ENCODE data around the gene ANKFN1. TPM values are rescaled to one million over a fixed set of nuclear protein-coding genes. Genes with fewer than 3 reads are reported as not detected.

Gene ANKFN1
- total and polyA plus RNA-seq, 10 of the 15 experiments (the other 5 are each of a cell fraction or from before 2014, with no cell fraction given) = 0.19 TPM; not detected in 9

DNA sequence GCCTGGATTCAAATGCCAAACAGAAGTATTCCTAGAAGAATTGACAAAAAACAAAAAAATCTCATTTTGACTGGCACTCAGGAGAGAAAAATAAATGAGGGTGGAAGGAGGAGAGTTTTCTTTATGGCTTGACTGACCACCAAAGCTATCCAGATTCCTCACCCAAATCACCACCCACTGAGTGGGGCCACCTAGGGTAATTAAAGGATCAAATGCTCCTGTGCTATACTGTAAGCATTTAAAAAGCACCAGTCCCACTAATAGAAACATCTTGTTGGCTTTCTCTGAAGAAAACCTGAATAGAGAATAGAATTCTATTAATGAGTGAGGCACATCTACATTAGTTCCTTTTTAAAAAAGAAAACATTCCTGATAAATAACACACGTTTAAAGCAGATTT lies 163.3 kb downstream of the ANKFN1 start:
- DNase-seq (ENCODE audit: low read depth, low spot score) = no peak
- no peak for ATAC-seq
- Histone ChIP-seq H3K27ac (ENCODE audit: control insufficient read depth, insufficient read depth) (no peak overlapping the region), H3K27me3 (replicated peaks in 1 of 2; ENCODE audit: control insufficient read depth in 2 of 2, insufficient read depth in 2 of 2, low read length in 1 of 2) (0 out of 4 replicates have a peak, but pooled peaks cover 0 to 2% of the 10 kb centered on the region in 2 experiments), H2AFZ (ENCODE audit: control insufficient read depth, low read depth, low read length) (no peak overlapping the region), H4K20me1 (ENCODE audit: control insufficient read depth, insufficient read depth) (no peaks in the 10 kb centered on the region), H3K4me1 (ENCODE audit: control insufficient read depth, insufficient read depth, low read length) (no peaks in the 10 kb centered on the region), H3K4me2 (ENCODE audit: control insufficient read depth, insufficient read depth) (no peak overlapping the region), H3K36me3 (ENCODE audit: control insufficient read depth in 2 of 2, insufficient read depth in 2 of 2, low read length in 1 of 2) (no peaks in the 10 kb centered on the region), H3K9ac (ENCODE audit: control insufficient read depth, insufficient read depth, low read length) (no peak overlapping the region), H3K9me3 (replicated peaks; ENCODE audit: control insufficient read depth, insufficient read depth, low read length) (no peaks in the 10 kb centered on the region), H3K4me3 (no peak overlapping the region), H3K79me2 (ENCODE audit: control insufficient read depth, insufficient read depth, low read length) (no peaks in the 10 kb centered on the region)
- ChIA-PET RAD21 (ENCODE audit: unreplicated experiment) (no interaction called here), POLR2A (no interaction called here), SMC1A (ENCODE audit: uncharacterized antibody, unreplicated experiment) (interaction anchor here (1.8 kb wide), 1 partner anchor 189 kb away, joined by 5 read pairs; no protein-coding TSS in a partner anchor), CTCF (interaction anchor here (0.7 to 1.3 kb wide), 2 partner anchors 36 to 790 kb away, joined by 3 to 4 read pairs; no protein-coding TSS in a partner anchor)
- WGBS (ENCODE audit: insufficient coverage, insufficient replicate concordance, low lambda C conversion rate, missing lambda C conversion rate) = 0% methylated on average over 1 of the region's 1 CpG
- FAIRE-seq = no peak
- intact Hi-C loops (cut with micrococcal nuclease; ENCODE audit: unreplicated experiment) (loop anchor here (10.0 kb wide), 1 partner anchor 192 kb away; no protein-coding TSS in a partner anchor), in situ Hi-C loops (cut with MboI) (no loop called here)
- TF ChIP-seq RFX5 (IDR thresholded peaks at IDR 0.05; ENCODE audit: low read depth, low read length) (no peak), TARDBP (IDR thresholded peaks at IDR 0.05; ENCODE audit: borderline replicate concordance) (no peak), ESRRA (IDR thresholded peaks at IDR 0.05; ENCODE audit: low read length) (no peak), KAT2A (conservative IDR thresholded peaks at IDR 0.05; ENCODE audit: control insufficient read depth, low read depth, low read length) (no peak), YBX1 (IDR thresholded peaks at IDR 0.05) (no peak), NBN (IDR thresholded peaks at IDR 0.05) (no peak), SUPT20H (IDR thresholded peaks at IDR 0.05; ENCODE audit: borderline replicate concordance, control insufficient read depth, low read depth, low read length) (no peak), CREB1 (IDR thresholded peaks at IDR 0.05; ENCODE audit: low read depth) (no peak), POLR2A (IDR thresholded peaks at IDR 0.05; ENCODE audit: low read depth, low read length) (no peak), RBBP5 (conservative IDR thresholded peaks at IDR 0.05) (no peak), BRCA1 (IDR thresholded peaks at IDR 0.05; ENCODE audit: low read depth, low read length) (no peak), RAD51 (IDR thresholded peaks at IDR 0.05) (no peak), YY1 (IDR thresholded peaks at IDR 0.05; ENCODE audit: low read depth, low read length) (no peak), ZNF274 (IDR thresholded peaks at IDR 0.05; ENCODE audit: insufficient read depth, insufficient read length) (no peak)
- TF ChIP-seq, protein P1, sequence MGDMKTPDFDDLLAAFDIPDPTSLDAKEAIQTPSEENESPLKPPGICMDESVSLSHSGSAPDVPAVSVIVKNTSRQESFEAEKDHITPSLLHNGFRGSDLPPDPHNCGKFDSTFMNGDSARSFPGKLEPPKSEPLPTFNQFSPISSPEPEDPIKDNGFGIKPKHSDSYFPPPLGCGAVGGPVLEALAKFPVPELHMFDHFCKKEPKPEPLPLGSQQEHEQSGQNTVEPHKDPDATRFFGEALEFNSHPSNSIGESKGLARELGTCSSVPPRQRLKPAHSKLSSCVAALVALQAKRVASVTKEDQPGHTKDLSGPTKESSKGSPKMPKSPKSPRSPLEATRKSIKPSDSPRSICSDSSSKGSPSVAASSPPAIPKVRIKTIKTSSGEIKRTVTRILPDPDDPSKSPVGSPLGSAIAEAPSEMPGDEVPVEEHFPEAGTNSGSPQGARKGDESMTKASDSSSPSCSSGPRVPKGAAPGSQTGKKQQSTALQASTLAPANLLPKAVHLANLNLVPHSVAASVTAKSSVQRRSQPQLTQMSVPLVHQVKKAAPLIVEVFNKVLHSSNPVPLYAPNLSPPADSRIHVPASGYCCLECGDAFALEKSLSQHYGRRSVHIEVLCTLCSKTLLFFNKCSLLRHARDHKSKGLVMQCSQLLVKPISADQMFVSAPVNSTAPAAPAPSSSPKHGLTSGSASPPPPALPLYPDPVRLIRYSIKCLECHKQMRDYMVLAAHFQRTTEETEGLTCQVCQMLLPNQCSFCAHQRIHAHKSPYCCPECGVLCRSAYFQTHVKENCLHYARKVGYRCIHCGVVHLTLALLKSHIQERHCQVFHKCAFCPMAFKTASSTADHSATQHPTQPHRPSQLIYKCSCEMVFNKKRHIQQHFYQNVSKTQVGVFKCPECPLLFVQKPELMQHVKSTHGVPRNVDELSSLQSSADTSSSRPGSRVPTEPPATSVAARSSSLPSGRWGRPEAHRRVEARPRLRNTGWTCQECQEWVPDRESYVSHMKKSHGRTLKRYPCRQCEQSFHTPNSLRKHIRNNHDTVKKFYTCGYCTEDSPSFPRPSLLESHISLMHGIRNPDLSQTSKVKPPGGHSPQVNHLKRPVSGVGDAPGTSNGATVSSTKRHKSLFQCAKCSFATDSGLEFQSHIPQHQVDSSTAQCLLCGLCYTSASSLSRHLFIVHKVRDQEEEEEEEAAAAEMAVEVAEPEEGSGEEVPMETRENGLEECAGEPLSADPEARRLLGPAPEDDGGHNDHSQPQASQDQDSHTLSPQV (IDR thresholded peaks at IDR 0.05) = no peak
- TF ChIP-seq, protein P2, sequence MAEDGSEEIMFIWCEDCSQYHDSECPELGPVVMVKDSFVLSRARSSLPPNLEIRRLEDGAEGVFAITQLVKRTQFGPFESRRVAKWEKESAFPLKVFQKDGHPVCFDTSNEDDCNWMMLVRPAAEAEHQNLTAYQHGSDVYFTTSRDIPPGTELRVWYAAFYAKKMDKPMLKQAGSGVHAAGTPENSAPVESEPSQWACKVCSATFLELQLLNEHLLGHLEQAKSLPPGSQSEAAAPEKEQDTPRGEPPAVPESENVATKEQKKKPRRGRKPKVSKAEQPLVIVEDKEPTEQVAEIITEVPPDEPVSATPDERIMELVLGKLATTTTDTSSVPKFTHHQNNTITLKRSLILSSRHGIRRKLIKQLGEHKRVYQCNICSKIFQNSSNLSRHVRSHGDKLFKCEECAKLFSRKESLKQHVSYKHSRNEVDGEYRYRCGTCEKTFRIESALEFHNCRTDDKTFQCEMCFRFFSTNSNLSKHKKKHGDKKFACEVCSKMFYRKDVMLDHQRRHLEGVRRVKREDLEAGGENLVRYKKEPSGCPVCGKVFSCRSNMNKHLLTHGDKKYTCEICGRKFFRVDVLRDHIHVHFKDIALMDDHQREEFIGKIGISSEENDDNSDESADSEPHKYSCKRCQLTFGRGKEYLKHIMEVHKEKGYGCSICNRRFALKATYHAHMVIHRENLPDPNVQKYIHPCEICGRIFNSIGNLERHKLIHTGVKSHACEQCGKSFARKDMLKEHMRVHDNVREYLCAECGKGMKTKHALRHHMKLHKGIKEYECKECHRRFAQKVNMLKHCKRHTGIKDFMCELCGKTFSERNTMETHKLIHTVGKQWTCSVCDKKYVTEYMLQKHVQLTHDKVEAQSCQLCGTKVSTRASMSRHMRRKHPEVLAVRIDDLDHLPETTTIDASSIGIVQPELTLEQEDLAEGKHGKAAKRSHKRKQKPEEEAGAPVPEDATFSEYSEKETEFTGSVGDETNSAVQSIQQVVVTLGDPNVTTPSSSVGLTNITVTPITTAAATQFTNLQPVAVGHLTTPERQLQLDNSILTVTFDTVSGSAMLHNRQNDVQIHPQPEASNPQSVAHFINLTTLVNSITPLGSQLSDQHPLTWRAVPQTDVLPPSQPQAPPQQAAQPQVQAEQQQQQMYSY (CRISPR knock-in tag; IDR thresholded peaks at IDR 0.05) = no peak
- BruUV-seq (replicated peaks) = no TSS peak
